HG02588 (cell line): Measurements from ENCODE around the gene CHST2.

Experiments used
- ATAC-seq: cut with Tn5 transposase; IDR thresholded peaks from one replicate; pipeline ENCODE4 v1.9.1; 2021; ENCODE audit warnings: mild to moderate bottlenecking, moderate library complexity; ENCODE audit not compliant: unreplicated experiment

CHST2 gene

GRCh38 chr3:143165211-143165610 is 45.6 kb downstream of the CHST2 start:
- ATAC-seq = peak; percentile 21

GRCh38 chr3:143165612-143166285 is 46.2 kb downstream of the CHST2 start:
- peak; percentile 70 for ATAC-seq

DNA sequence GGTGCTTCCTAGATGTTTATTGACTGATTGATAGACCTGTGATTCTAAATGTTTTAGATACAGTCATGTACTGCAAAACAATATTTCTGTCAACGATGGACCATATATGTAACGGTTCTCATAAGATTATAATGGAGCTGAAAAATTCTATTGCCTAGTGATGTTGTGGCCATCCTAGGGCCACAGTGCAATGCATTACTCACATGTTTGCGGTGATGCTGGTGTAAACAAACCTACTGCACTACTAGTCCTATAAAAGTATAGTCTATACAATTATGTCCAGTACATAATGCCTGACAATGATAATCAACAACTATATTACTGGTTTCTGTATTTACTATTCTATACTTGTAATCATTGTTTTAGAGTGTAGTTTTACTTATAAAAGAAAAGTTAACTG is 46.8 kb downstream of the CHST2 start:
- no peak for ATAC-seq

- no peak for ATAC-seq
Measured at GRCh38 chr3:143167969-143168854, 48.6 kb downstream of the CHST2 start.

DNA sequence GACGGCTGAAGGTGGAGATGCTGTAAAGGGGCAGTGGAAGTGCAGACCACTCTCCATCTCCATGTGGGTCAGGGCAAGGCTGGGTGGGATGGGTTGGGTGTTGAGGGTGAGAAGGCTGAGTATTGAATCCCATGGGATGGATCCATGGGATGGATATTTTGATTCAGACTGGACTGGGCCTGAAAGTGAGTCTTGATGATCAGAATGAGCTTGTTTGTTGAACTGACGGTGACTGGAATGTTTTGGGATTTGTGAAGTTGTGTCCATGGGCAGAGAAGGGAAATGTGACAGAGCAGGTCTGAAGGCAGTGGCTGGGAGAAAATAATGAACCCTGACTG is 49.3 kb downstream of the CHST2 start:
- no peak for ATAC-seq

- ATAC-seq = no peak
Measured at GRCh38 chr3:143170074-143170473, 50.5 kb downstream of the CHST2 start.

- ATAC-seq = no peak
Measured at GRCh38 chr3:143170676-143171075, 51.1 kb downstream of the CHST2 start.

DNA sequence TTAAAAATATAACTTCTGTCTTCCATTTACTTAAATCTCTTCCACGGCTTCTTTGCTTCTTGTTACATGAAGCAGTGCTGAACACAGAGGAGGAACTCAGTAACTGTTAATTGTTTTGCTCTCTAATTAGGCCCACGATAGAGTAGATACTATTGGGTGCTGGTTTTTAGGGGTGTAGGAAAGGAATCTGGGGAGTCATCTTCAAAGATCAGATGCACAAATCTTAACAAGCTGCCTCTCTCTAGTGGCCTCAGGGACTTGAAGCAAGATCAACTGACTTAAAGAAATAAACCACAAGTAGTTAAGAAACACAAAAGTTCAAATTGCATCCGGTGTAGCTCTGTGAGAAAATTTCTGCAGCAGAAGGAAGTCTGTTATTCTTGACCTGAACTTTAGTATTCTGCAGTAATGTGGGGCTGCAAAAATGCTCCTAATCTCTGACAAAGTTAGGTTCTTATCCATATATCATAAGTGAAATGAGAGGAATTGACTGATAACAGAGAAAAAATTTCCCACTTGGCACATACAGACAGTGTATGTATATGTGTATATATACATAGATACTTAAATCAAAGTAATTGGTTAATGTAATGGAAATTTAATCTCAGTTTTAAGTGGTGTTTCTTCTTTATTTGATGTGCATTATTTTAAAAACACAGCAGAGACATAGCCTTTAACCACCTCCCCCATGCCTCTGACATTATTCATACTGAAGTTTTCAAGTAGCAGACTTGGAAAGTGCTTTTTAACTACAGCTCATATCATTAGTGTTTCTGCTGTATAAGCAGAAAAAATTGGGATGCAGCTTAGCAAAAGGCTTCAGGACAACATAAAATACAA is 51.8 kb downstream of the CHST2 start:
- ATAC-seq = no peak

GRCh38 chr3:143172062-143172794 is 52.7 kb downstream of the CHST2 start:
- ATAC-seq = no peak

DNA sequence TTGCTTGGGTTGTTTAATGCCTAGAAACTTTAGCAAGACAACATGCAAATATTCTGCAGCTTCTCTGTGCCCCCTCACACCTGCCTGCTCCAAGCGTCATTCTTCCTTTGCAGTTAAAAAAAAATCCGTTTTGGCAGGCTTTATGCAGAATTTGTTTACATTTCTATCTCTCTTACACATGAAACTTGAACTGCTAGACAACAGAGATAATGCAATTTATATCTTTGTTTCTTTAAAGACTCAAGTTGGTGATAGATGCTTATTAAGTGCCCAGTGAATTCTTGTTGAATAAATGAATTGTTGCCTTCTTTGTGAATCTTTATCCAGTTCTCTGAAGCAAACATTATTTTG is 53.2 kb downstream of the CHST2 start:
- ATAC-seq = no peak

GRCh38 chr3:143173242-143173641 is 53.7 kb downstream of the CHST2 start:
- ATAC-seq = no peak
